Body of pancreas (tissue), 4 donors: Measurements from ENCODE around the gene EMID1. TPM values are rescaled to one million over a fixed set of nuclear protein-coding genes. Genes with fewer than 3 reads are reported as not detected.

ENCODE experiments used
- ATAC-seq: fragments of 150-250 bp; one replicate; pipeline ENCODE4 v1.9.1; 2016
- DNase-seq, 4 donors: peaks; one replicate each; pipeline ENCODE4 v3.0.0-alpha.2; 2019
- H3K27ac ChIP-seq, 4 donors: fragments of 200-600 bp; sonication (generic); 1 replicate in 3 of 4; 2 replicates in 1 of 4; pipeline versions ENCODE4 v1.5.1 to v1.6.1; 2016 to 2019; ENCODE audit warnings: mild to moderate bottlenecking in 1 of 4, mixed read lengths in 1 of 4, moderate library complexity in 1 of 4
- H3K27me3 ChIP-seq, 2 donors: fragments of 200-600 bp; sonication (generic); one replicate each; pipeline ENCODE4 v1.6.0; 2016; ENCODE audit warnings: mild to moderate bottlenecking in 1 of 2
- H3K36me3 ChIP-seq, 2 donors: fragments of 200-600 bp; sonication (generic); replicated peaks in 1 of 2; 2 replicates each; pipeline ENCODE4 v1.5.1; 2016; ENCODE audit warnings: low read depth in 2 of 2; ENCODE audit not compliant: insufficient read depth in 1 of 2
- H3K4me1 ChIP-seq: fragments of 200-600 bp; sonication (generic); one replicate; pipeline ENCODE4 v1.6.0; 2016
- H3K4me3 ChIP-seq, 2 donors: fragments of 200-600 bp; sonication (generic); 1 replicate in 1 of 2; 2 replicates in 1 of 2; pipeline ENCODE4 v1.5.1; 2016 to 2019
- H3K9me3 ChIP-seq, 3 donors: fragments of 200-600 bp; sonication (generic); 1 replicate in 2 of 3; 2 replicates in 1 of 3; pipeline ENCODE4 v1.5.1; 2016
- POLR2A ChIP-seq, 3 donors: fragments of 450-650 bp; IDR thresholded peaks; one replicate each; pipeline ENCODE4 v1.6.1; 2016; ENCODE audit warnings: antibody characterized with exemption in 3 of 3, mild to moderate bottlenecking in 2 of 3
- WGBS, 2 donors: methylation state at CpG; one replicate each; pipeline ENCODE4 v1.1.5; 2017; 5-methylcytosine and 5-hydroxymethylcytosine counted together
- intact Hi-C: fragments of 100-400 bp; cut with DNase I; formaldehyde crosslinking; loops from one replicate; pipeline ENCODE4 v1.15.1; 2023
- total RNA-seq, 2 donors: library from RNA; depleted of rRNA; stranded (reverse); fragments of >200 nt; gene quantifications; one replicate each; pipeline ENCODE4 v1.1.0, GENCODE V29; 2016
- TF ChIP-seq, protein P1 (sequence below), 7 experiments: fragments of 450-650 bp in 4 of 7; fragments of 200-600 bp in 3 of 7; sonication (generic) in 3 of 7; IDR thresholded peaks; one replicate each; pipeline ENCODE4 v1.5.1; 2016 to 2019; ENCODE audit warnings: antibody characterized with exemption in 7 of 7

The EMID1 gene
- total RNA-seq, 2 donors from 2014 or later: 5.9 to 25.9 TPM

DNA sequence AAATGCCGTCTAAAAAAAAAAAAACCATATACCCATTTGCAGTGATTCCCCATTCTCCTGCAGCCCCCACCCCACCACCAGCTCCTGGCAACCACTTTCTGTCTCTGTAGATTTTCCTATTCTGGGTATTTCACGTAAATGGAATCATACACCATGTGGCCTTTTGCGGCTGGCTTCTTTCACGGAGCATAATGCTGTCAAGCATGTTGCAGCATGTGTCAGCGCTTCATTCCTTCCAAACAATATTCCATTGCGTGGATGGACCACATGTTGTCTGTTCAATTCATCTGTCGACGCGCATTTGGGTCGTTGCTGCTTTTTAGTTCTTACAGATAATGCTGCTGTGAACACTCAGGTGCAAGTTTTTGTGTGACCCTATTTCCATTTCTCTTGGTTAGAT is 14.8 kb upstream of the EMID1 start:
- TF ChIP-seq, protein P1, sequence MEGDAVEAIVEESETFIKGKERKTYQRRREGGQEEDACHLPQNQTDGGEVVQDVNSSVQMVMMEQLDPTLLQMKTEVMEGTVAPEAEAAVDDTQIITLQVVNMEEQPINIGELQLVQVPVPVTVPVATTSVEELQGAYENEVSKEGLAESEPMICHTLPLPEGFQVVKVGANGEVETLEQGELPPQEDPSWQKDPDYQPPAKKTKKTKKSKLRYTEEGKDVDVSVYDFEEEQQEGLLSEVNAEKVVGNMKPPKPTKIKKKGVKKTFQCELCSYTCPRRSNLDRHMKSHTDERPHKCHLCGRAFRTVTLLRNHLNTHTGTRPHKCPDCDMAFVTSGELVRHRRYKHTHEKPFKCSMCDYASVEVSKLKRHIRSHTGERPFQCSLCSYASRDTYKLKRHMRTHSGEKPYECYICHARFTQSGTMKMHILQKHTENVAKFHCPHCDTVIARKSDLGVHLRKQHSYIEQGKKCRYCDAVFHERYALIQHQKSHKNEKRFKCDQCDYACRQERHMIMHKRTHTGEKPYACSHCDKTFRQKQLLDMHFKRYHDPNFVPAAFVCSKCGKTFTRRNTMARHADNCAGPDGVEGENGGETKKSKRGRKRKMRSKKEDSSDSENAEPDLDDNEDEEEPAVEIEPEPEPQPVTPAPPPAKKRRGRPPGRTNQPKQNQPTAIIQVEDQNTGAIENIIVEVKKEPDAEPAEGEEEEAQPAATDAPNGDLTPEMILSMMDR (IDR thresholded peaks at IDR 0.05): no peak
- TF ChIP-seq POLR2A (IDR thresholded peaks at IDR 0.05): no peak
- intact Hi-C loops: no loop called here

GRCh38 chr22:29193021-29193420 is 12.7 kb upstream of the EMID1 start:
- Histone ChIP-seq H3K4me3 (no peak overlapping the region), H3K9me3 (no peaks in the 10 kb centered on the region), H3K27ac (no peak overlapping the region), H3K36me3 (no peaks in the 10 kb centered on the region), H3K4me1 (no peaks in the 10 kb centered on the region), H3K27me3 (no peaks in the 10 kb centered on the region)
- WGBS, 2 donors: 83 to 90% methylated on average over 8 of the region's 8 CpGs
- TF ChIP-seq, protein P1 (IDR thresholded peaks at IDR 0.05): no peak
- no peak for TF ChIP-seq POLR2A (IDR thresholded peaks at IDR 0.05)
- DNase-seq (no peak), ATAC-seq (no peak)
- intact Hi-C loops: no loop called here

More for the DNA sequence above, 14.8 kb upstream of the EMID1 start:
- Histone ChIP-seq H3K27ac (no peak overlapping the region), H3K27me3 (no peaks in the 10 kb centered on the region), H3K4me3 (no peak overlapping the region), H3K9me3 (no peaks in the 10 kb centered on the region), H3K36me3 (no peaks in the 10 kb centered on the region), H3K4me1 (no peaks in the 10 kb centered on the region)
- no peak for ATAC-seq
- DNase-seq: no peak
- 91% methylated on average over 10 of the region's 10 CpGs for WGBS, 2 donors

- ATAC-seq (no peak), DNase-seq (no peak)
- Histone ChIP-seq H3K27ac (no peak overlapping the region), H3K36me3 (no peaks in the 10 kb centered on the region), H3K27me3 (no peaks in the 10 kb centered on the region), H3K4me1 (no peaks in the 10 kb centered on the region), H3K9me3 (no peaks in the 10 kb centered on the region), H3K4me3 (no peak overlapping the region)
- intact Hi-C loops: no loop called here
- TF ChIP-seq POLR2A (IDR thresholded peaks at IDR 0.05): no peak
- TF ChIP-seq, protein P1 (IDR thresholded peaks at IDR 0.05): no peak
- 95 to 100% methylated on average over 2 of the region's 2 CpGs for WGBS, 2 donors
Measured at GRCh38 chr22:29194184-29194583, 11.5 kb upstream of the EMID1 start.

DNA sequence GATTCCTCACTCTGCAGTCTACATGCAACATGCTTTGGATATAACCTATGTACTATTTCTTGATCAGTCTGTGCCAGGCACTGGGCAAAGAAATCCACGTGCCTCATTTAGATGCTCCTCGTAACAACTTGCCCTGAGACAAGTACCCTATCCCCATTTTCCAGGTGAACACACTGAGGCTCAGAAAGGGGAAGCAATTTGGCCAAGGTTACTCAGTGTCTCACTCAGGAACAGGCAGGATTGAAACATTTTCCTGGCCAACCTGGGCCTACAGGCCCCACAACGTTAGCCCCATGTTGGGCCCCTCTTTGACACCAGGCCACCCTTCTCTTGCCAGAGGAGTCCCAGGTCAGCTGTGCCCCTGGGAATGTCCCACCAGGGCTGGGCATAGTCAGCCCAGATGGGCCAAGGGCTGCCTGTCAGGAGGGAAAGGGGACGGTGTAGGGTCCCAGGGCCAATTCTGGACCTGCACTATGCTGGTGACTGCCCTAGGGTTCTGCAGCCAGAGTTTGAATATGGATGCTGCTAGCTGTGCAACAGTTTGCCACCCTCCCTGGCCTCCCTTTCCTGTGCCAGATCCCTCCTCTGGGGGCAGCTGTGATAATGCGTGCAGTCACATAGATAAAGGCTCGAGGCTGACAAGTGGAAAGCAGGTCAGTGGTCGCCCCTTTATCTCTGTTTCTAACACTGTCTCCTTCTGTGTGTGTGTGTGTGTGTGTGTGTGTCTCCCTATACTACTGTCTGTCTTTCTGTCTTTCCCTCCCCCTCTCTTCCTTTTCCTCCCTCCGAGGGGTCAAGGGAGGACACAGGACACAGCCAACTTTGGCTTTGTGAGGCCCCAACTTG is 10.4 kb upstream of the EMID1 start:
- Histone ChIP-seq H3K27ac (no peak overlapping the region), H3K9me3 (no peaks in the 10 kb centered on the region), H3K4me3 (no peak overlapping the region), H3K4me1 (no peaks in the 10 kb centered on the region), H3K27me3 (no peaks in the 10 kb centered on the region), H3K36me3 (no peaks in the 10 kb centered on the region)
- ATAC-seq (no peak), DNase-seq (no peak)
- intact Hi-C loops: no loop called here
- 61 to 62% methylated on average over 7 to 8 of the region's 8 CpGs for whole genome bisulfite sequencing, 2 donors
- TF ChIP-seq POLR2A (IDR thresholded peaks at IDR 0.05): no peak

GRCh38 chr22:29195964-29196666 is 9.6 kb upstream of the EMID1 start:
- no peak for ATAC-seq
- no peak for DNase-seq
- no peak overlapping the region for H3K27ac ChIP-seq

More at GRCh38 chr22:29195964-29196666, 9.6 kb upstream of the EMID1 start:
- intact Hi-C loops: no loop called here
- no peak for TF ChIP-seq POLR2A (IDR thresholded peaks at IDR 0.05)
- TF ChIP-seq, protein P1 (IDR thresholded peaks at IDR 0.05): no peak
- Histone ChIP-seq H3K4me3 (no peak overlapping the region), H3K9me3 (no peaks in the 10 kb centered on the region), H3K36me3 (no peaks in the 10 kb centered on the region), H3K27me3 (no peaks in the 10 kb centered on the region), H3K4me1 (no peaks in the 10 kb centered on the region)
- 75 to 83% methylated on average over 5 to 10 of the region's 10 CpGs for WGBS, 2 donors
